Skeletal muscle tissue (tissue), 4 donors: ENCODE measurements around the gene CDH23. TPM values are rescaled to one million over a fixed set of nuclear protein-coding genes. Genes with fewer than 3 reads are reported as not detected.
A peak's percentile ranks its signal among the peaks of the same experiment; 100 is the strongest.

Source experiments
- H3K27ac ChIP-seq: one replicate; pipeline ENCODE4 v1.7.0; 2013; ENCODE audit warnings: mild to moderate bottlenecking, low read depth, low read length, inconsistent platforms
- H3K27me3 ChIP-seq, 3 donors: one replicate each; pipeline ENCODE4 v1.7.0; 2013; ENCODE audit warnings: low read length in 3 of 3; ENCODE audit not compliant: control insufficient read depth in 3 of 3, insufficient read depth in 3 of 3
- H3K36me3 ChIP-seq, 3 donors: one replicate each; pipeline ENCODE4 v1.7.0; 2013; ENCODE audit warnings: low read length in 3 of 3; ENCODE audit not compliant: control insufficient read depth in 3 of 3, insufficient read depth in 3 of 3
- H3K4me1 ChIP-seq, 3 donors: one replicate each; pipeline ENCODE4 v1.7.0; 2013; ENCODE audit warnings: low read length in 3 of 3, mild to moderate bottlenecking in 3 of 3; ENCODE audit not compliant: control insufficient read depth in 3 of 3, insufficient read depth in 3 of 3
- H3K4me3 ChIP-seq, 3 donors: one replicate each; pipeline ENCODE4 v1.7.0; 2013; ENCODE audit warnings: low read length in 3 of 3
- H3K9ac ChIP-seq, 3 donors: one replicate each; pipeline ENCODE4 v1.7.0; 2013; ENCODE audit warnings: low read length in 3 of 3, mild to moderate bottlenecking in 3 of 3, moderate library complexity in 2 of 3, low read depth in 1 of 3
- H3K9me3 ChIP-seq, 3 donors: one replicate each; pipeline ENCODE4 v1.7.0; 2013; ENCODE audit warnings: low read length in 3 of 3; ENCODE audit not compliant: control insufficient read depth in 3 of 3
- total RNA-seq: library from RNA; depleted of rRNA; stranded (reverse); fragments of >200 nt; gene quantifications from one replicate; pipeline ENCODE4 v1.2.3, GENCODE V29; 2014
- donor health status: Osteomylitis.

The CDH23 gene
- total RNA-seq, 1 donor from 2014 or later: 3.7 TPM

- Histone ChIP-seq H3K27ac (no peak overlapping the region), H3K9ac (no peak overlapping the region), H3K27me3 (peaks cover 0 to 11% (median 0%) of the 10 kb centered on the region in 3 donors), H3K4me3 (no peak overlapping the region), H3K36me3 (no peaks in the 10 kb centered on the region), H3K4me1 (peaks cover 3 to 22% (median 4%) of the 10 kb centered on the region in 3 donors), H3K9me3 (no peaks in the 10 kb centered on the region)
Observed at GRCh38 chr10:71685554-71686232, 289.0 kb downstream of the CDH23 start.

GRCh38 chr10:71687077-71687476, 290.4 kb downstream of the CDH23 start:
- no peak overlapping the region for H3K27ac ChIP-seq

GRCh38 chr10:71687480-71687879, 290.8 kb downstream of the CDH23 start:
- Histone ChIP-seq H3K9me3 (peaks cover 0 to 5% (median 0%) of the 10 kb centered on the region in 3 donors), H3K4me1 (peaks cover 3 to 22% (median 4%) of the 10 kb centered on the region in 3 donors), H3K27ac (no peak overlapping the region), H3K27me3 (peaks cover 0 to 7% (median 0%) of the 10 kb centered on the region in 3 donors), H3K36me3 (no peaks in the 10 kb centered on the region), H3K4me3 (no peak overlapping the region), H3K9ac (no peak overlapping the region)

More at GRCh38 chr10:71687077-71687476, 290.4 kb downstream of the CDH23 start:
- H3K9me3 ChIP-seq: peaks cover 0 to 5% (median 0%) of the 10 kb centered on the region in 3 donors
- H3K4me1 ChIP-seq: peaks cover 3 to 22% (median 4%) of the 10 kb centered on the region in 3 donors
- no peak overlapping the region for H3K4me3 ChIP-seq
- no peaks in the 10 kb centered on the region for H3K36me3 ChIP-seq
- no peak overlapping the region for H3K9ac ChIP-seq
- H3K27me3 ChIP-seq: peaks cover 0 to 7% (median 0%) of the 10 kb centered on the region in 3 donors

GRCh38 chr10:71688256-71688655, 291.5 kb downstream of the CDH23 start:
- peaks cover 0 to 7% (median 0%) of the 10 kb centered on the region in 3 donors for H3K27me3 ChIP-seq
- H3K36me3 ChIP-seq: no peaks in the 10 kb centered on the region
- peaks cover 3 to 22% (median 4%) of the 10 kb centered on the region in 3 donors for H3K4me1 ChIP-seq
- no peak overlapping the region for H3K4me3 ChIP-seq
- no peak overlapping the region for H3K9ac ChIP-seq
- H3K27ac ChIP-seq: no peak overlapping the region
- peaks cover 0 to 5% (median 0%) of the 10 kb centered on the region in 3 donors for H3K9me3 ChIP-seq

- Histone ChIP-seq H3K9ac (no peak overlapping the region), H3K4me1 (peaks cover 6 to 30% (median 13%) of the 10 kb centered on the region in 3 donors), H3K27me3 (peaks cover 0 to 7% (median 0%) of the 10 kb centered on the region in 3 donors), H3K27ac (no peak overlapping the region), H3K9me3 (peaks cover 0 to 5% (median 0%) of the 10 kb centered on the region in 3 donors), H3K36me3 (no peaks in the 10 kb centered on the region), H3K4me3 (no peak overlapping the region)
Observed at GRCh38 chr10:71690094-71690720, 293.5 kb downstream of the CDH23 start.

GRCh38 chr10:71691405-71691804, 294.7 kb downstream of the CDH23 start:
- Histone ChIP-seq H3K4me1 (peaks cover 7 to 29% (median 19%) of the 10 kb centered on the region in 3 donors), H3K4me3 (no peak overlapping the region), H3K9ac (no peak overlapping the region), H3K36me3 (no peaks in the 10 kb centered on the region), H3K27ac (no peak overlapping the region), H3K9me3 (peaks cover 0 to 5% (median 0%) of the 10 kb centered on the region in 3 donors), H3K27me3 (peaks cover 0 to 4% (median 0%) of the 10 kb centered on the region in 3 donors)

GRCh38 chr10:71692598-71693306, 296.0 kb downstream of the CDH23 start:
- Histone ChIP-seq H3K27ac (no peak overlapping the region), H3K9ac (no peak overlapping the region), H3K27me3 (no peaks in the 10 kb centered on the region), H3K4me3 (no peak overlapping the region), H3K4me1 (peaks cover 11 to 29% (median 20%) of the 10 kb centered on the region in 3 donors), H3K9me3 (peaks cover 0 to 5% (median 0%) of the 10 kb centered on the region in 3 donors), H3K36me3 (no peaks in the 10 kb centered on the region)

GRCh38 chr10:71693377-71693776, 296.7 kb downstream of the CDH23 start:
- Histone ChIP-seq H3K9ac (no peak overlapping the region), H3K27ac (peak overlapping the region; percentile 51), H3K36me3 (no peaks in the 10 kb centered on the region), H3K9me3 (peaks cover 0 to 5% (median 0%) of the 10 kb centered on the region in 3 donors), H3K4me3 (no peak overlapping the region), H3K4me1 (peaks cover 11 to 29% (median 20%) of the 10 kb centered on the region in 3 donors), H3K27me3 (no peaks in the 10 kb centered on the region)

GRCh38 chr10:71694039-71694501, 297.4 kb downstream of the CDH23 start:
- Histone ChIP-seq H3K36me3 (no peaks in the 10 kb centered on the region), H3K4me1 (peaks cover 11 to 29% (median 20%) of the 10 kb centered on the region in 3 donors), H3K9me3 (peaks cover 0 to 5% (median 0%) of the 10 kb centered on the region in 3 donors), H3K27ac (peak overlapping the region; percentile 51), H3K4me3 (no peak overlapping the region), H3K9ac (peak overlapping the region in 2 of 3 donors; percentile 16 to 43), H3K27me3 (no peaks in the 10 kb centered on the region)
